Fibroblast of skin of left quadriceps (primary cell): ENCODE results near the gene OR5I1.
"Not testable (repeated sequence)": the region's sequence is repeated elsewhere in the genome, so short reads cannot be mapped to it uniquely, and the experiment has no call there.

Source experiments
- DNase-seq, 2 experiments: peaks; one replicate each; pipeline ENCODE4 v3.0.0-alpha.2; 2013; ENCODE audit warnings: low read depth in 2 of 2

OR5I1 gene

DNA sequence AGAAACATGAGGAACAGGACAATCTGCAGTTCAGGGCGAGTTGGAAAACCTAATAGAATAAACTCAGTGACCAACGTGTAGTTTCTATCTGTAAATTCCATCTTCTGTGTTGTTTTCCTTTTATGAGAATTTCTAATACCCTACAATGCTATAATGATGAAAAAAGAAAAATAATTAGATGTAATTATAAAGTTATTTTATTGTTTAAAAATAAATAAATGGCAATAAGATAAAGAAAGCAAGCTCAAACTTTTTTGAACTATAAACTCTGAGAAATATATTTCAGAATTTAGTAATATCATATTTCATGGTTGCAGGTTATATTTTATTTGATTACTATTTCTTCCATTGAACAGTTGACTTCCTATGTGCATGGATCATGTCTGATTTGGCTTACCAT lies at the start of gene OR5I1:
Gene OR5I1 (minus strand): TSS at position 101 of the 400 bp plus-strand sequence. CDS start 0 bp downstream, at position 101.
- no peak for DNase-seq

DNA sequence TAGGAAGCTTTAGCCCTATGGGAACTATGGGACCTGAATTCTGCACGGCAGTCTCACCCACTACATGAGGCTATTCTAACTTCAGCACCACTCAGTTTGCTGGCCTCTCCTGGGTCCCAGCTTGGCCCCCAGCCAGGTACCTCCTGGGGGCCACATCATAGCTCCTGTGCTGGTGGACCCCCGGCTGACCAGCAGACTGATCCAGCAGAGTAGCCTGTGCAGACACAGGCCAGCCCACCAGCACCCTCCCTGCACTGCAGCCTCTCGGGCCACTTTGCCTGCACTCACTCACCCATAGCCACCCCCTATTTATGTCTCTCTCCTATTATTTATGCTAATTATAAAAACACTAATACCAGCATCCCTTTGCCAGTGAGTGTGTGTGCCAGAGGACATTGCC lies 34.7 kb upstream of the OR5I1 start:
- DNase-seq = no peak

DNA sequence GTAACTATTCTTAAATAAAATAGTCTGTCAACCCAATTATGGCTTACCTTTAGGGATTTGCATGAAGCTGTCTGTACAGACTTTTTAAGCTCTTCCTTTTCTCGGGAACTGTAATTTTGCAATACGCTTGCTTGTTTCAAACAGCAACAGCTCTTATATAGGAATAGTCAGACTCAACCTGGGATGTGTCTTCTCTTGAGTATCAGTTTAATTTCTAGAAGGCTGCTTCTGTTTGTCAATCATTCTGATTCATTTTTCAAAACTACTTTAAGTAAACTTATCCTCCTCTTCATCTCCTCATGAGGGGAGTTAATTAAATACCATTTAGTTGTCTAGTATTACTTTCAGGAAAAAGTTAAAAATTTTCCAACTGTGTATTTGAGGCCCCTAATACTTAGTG lies 33.6 kb upstream of the OR5I1 start, which contains the start of gene OR10AG1:
Gene OR10AG1 (minus strand): TSS at position 101 of the 400 bp plus-strand sequence. CDS start 38 bp downstream, at position 63.
- no peak for DNase-seq

DNA sequence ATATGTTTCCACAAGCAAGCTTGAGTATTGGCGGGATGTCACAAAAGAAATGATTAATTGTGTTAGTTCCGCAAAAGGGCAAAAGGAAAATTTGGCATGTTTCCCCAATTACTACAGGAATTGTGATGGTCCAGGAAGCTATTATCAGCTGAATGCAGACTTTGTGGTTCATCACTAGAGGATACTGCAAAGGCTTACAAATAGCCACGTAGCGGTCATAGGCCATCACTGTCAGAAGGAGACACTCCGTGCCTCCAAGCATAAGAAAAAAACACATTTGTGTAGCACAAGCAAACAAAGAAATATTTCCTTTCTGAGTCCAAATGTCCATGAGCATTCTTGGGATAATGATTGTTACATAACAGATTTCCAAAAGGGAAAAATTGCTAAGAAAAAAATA lies 31.7 kb upstream of the OR5I1 start:
- DNase-seq = no peak

DNA sequence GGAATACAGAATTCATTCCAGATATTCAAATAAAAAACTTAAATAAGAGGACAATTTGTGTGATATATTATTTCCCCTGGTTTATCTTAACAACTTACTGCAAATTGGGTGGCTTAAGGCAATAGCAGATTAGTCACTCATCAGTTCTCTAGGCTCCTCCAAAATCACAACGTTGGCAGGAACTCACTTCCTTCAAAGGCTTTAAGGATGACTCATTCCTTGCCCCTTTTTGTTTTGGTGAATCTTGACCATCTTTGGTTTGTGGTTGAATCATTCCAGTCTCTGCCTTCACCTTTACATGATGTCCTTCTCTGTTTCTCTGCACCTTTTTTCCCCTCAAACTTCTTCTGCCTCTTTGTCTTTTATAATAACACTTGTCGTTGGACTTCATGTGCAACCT lies 30.2 kb upstream of the OR5I1 start:
- no peak for DNase-seq

DNA sequence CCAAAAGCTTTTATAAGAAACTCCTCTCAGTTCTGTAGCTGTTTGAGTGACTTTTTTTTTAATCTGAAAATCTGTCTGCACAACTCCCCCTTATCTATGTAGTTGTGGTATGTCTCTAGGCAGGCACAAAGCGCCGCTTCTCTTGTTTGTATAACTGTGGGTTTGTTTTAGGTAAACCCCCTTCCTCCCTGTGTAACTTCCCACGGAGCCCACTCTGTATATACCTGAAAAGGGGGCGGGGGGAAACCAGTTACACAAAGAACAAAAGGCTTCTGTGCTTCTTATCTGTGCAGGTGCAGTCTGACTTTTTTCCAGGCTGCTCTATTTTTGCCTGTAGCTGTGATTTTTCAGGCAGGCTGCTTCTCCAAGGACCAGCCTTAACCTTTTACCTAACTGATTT lies 20.3 kb upstream of the OR5I1 start:
- DNase-seq = no peak

DNA sequence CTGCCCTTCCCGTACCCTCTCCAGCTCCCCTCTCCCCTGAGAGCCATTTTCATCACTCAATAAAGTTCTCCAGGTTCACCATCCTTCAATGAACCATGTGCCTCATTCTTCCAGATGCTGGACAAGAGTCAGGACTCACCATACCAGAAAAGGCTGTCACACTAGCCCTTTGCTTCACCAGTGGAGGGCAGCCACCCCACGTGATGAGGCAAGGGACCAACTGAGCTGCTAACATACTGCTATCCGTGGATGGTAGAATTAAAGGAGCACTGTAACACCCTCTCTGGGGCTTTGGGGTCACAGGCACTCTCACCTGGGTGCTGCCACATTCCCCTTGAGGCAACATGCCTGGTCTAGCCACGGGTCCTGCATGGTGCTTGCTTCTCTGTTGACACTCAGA lies 13.1 kb upstream of the OR5I1 start:
- DNase-seq = no peak

DNA sequence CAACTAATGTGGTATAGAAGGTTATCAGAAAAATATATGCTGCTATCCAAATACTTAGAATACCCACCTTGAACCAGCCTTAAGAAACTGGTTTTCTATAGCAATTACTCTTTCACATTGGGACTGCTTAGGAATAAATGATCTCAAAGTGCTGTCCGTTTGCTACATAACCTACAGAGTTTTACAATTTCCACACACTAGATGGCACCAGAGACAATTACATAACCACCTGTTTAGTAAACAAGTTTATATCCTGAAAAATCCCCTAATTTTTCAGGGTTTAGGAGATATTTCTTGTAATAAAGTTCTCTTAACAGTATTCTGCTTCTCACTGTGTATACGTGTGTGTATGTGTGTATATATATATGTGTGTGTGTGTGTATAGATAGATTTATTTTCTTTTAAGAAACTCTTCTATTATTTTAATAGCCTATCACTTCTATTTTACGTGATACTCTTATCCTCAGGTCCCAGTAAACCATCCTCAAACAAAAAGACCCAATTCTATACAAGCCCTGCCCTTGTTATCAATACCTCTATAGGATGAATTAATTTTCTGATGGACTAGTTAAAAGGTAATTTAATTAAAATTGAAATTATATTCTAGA lies 6.7 kb upstream of the OR5I1 start:
- no peak for DNase-seq

DNA sequence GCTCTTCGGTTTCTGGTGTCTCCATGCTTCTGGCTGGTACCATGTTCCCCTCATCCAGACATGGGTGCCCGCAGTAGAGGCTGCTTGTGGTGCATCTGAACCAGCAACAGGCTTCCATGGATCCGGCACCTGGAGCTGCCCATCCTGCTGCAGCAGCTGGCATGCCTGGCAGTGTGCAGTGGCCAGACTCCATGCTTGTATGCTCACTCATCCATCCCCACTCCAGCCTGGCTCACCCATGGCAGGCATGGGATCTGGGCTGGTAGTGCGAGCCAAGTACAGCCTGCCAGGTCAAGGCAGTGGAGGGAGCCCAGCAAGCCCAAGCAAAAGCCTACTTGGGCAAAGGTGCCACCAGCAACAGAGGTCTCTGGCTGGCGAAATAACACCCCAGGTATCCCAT lies 15.7 kb downstream of the OR5I1 start:
- no peak for DNase-seq

DNA sequence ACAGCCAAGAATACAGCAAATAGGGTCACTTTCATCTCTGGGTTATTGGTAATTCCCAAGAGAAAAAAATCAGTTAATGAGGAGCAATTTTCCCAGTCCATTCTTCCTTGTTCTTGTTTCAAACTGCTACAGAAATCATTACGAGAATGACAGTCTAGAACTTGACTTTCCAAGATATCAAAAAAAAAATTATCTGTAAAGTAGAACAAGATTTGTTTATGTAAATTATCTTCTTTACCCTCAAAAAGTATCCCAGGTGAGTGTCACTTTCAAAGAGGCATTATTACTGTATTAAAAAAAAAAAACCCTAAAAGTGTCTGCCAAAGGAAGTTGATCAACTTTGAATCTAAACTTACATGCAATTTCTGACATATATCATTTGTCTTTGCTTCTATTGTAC lies 21.7 kb downstream of the OR5I1 start, which contains the start of gene OR5W2:
Gene OR5W2 (minus strand): TSS at position 101 of the 400 bp plus-strand sequence. CDS start 0 bp downstream, at position 101.
- no peak for DNase-seq

DNA sequence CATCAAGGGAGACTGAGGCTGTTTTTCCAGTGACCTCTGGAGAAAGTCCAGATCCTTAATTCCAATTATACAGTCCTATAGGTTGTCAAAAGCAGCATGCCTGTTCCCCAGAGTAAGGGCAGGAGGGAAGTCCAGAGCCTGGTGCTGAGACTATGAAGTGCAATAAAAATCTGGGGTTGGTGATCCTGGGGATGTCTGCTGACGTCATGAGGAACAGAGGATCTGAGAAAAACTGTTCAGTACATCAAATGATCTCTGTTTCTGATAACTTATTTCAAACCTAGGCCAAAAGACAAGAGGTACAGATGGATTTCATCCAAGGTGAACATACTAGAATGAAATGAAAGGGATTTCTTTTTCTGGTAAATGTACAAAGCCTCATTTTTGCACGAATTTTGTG lies 33.9 kb downstream of the OR5I1 start:
- no peak for DNase-seq

DNA sequence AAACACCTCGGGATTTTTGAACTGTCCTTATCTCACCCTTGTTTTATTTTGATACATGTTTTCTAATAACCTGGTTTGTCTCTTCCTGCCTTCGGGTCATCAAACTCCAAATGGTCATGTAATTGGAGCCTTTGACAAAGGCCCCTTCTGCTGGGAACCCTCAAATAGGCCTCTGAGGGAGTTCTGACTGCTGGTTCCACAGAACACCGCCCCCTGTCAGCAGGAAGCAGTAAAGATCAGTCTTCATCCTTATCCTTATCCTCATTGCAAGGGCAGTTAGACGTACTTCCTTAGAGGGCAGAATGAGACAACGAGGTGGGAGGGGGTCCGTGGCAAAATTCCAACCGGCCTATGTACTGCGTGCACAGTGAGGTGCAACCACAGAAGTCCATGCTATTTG lies 41.0 kb downstream of the OR5I1 start:
- no peak for DNase-seq

DNA sequence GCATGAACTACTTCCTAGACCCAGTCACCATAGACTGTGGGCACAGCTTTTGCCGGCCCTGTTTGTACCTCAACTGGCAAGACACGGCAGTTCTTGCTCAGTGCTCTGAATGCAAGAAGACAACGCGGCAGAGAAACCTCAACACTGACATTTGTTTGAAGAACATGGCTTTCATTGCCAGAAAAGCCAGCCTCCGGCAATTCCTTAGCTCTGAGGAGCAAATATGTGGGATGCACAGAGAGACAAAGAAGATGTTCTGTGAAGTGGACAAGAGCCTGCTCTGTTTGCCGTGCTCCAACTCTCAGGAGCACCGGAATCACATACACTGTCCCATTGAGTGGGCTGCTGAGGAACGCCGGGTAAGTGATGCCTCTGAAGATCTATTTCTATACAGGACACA lies 50.7 kb downstream of the OR5I1 start:
- DNase-seq = not testable (repeated sequence)
